ACHN (cell line): Measurements from ENCODE around the gene ACER3.
"Not testable (repeated sequence)": the region's sequence is repeated elsewhere in the genome, so short reads cannot be mapped to it uniquely, and the experiment has no call there.

Experiments
- DNase-seq: peaks from one replicate; pipeline ENCODE4 v3.0.0-alpha.2; 2015
- in situ Hi-C: cut with HindIII; loops from 2 replicates; pipeline ENCODE4 v1.10.0; 2017; ENCODE audit warnings: low sequenced_read_pairs, low pct_ligation_motif_present, low pct_unique_long_range_greater_than_20kb

ACER3 gene

GRCh38 chr11:77040889-77041288 is 180.2 kb downstream of the ACER3 start:
- DNase-seq: no peak
- in situ Hi-C loops: no loop called here

GRCh38 chr11:77042111-77042726 is 181.5 kb downstream of the ACER3 start:
- in situ Hi-C loops: no loop called here
- DNase-seq: no peak

DNA sequence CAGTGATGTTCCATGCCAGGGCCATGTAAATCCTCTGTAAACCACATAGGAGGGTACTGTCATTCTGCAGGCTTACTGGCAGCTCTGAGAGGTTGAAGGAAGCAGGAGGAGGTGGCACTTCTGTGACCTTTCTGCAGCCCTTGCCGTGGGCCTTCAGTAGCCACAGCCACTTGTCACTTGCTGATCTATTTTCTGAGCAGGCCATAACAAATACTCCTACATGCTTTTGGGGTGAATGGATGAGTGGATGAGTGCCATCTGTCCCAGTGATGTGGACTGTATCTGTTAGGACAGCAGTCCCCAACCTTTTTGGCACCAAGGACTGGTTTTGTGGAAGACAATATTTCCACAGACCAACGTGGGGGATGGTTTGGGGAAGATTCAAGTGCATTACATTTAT is 183.6 kb downstream of the ACER3 start:
- DNase-seq: no peak
- in situ Hi-C loops: no loop called here

DNA sequence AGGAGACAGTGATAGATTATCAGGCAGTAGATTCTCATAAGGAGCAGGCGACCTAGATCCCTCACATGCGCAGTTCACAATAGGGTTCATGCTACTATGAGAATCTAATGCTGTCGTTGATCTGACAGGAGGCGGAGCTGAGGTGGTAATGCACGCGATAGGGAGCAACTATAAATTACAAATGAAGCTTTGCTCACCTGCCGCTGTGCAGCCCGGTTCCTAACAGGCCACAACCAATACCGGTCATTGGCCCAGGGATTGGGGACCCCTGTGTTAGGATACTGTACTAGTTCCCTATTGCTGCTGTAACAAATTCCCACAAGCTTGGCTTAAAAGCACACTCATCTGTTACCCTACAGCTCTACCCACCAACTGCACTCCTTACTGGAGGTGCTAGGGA is 184.2 kb downstream of the ACER3 start:
- no peak for DNase-seq
- in situ Hi-C loops: no loop called here

- in situ Hi-C loops: no loop called here
- peak; percentile 42 for DNase-seq
These were observed 185.4 kb downstream of the ACER3 start for GRCh38 chr11:77046060-77046501.

DNA sequence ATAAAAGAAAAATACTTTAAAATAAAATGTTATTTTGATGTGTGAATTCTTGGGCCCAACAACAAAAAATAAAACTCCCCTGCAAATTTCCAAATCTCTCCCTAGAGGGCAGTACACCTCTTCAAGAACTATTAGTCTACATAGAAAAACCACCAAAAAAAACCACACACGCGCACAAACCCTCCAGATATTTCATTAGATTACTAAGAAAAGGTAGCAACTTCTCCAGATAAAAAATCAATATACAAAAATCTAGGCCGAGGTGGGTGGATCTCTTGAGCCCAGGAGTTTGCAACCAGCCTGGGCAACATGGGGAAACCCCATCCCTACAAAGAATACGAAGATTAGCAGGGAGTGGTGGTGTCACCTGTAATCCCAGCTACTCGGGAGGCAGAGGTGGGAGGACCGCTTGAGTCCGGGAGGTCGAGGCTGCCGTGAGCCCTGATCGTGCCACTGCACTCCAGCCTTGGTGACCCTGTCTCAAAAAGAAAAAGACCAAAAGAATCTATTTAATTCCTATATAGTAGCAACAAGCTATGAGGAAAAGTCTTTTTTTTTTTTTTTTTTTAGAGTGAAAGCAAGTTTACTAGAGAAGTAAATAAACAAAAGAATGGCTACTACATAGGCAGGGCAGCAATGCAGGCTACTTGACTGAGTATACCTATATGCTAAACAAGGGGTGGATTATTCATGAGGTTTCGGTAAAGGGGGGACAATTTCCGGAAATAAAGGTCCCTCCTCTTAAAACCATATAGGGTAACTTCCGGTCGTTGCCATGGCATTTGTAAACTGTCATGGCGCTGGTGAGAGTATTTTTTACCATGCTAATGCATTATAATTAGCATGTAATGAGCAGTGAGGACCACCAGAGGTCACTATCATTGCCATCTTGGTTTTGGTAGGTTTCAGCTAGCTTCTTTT is 186.5 kb downstream of the ACER3 start:
- peak; percentile 89 for DNase-seq

GRCh38 chr11:77047928-77048446 is 187.3 kb downstream of the ACER3 start:
- DNase-seq, in situ Hi-C loops: not testable (repeated sequence)

More for the DNA sequence above, 186.5 kb downstream of the ACER3 start:
- in situ Hi-C loops: no loop called here

DNA sequence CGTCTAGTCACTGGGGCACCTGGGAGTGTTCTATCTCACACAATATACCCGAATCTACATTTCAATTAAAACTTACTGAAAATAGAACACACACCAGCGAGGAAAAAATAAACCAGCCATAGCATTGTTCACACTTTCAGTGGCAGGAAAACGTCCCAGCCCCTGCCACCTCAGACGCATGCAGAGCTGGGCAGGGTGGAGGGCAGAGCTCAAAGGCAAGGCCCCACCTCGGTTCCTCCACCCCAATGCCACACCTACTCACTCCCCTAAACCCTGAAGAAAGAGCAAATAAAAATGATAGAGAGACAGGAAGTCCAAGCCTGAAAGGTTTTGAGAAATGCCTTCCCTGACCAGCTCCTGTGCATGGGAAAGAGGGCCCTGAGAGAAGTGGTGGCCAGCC is 188.3 kb downstream of the ACER3 start:
- in situ Hi-C loops: no loop called here
- DNase-seq: no peak

DNA sequence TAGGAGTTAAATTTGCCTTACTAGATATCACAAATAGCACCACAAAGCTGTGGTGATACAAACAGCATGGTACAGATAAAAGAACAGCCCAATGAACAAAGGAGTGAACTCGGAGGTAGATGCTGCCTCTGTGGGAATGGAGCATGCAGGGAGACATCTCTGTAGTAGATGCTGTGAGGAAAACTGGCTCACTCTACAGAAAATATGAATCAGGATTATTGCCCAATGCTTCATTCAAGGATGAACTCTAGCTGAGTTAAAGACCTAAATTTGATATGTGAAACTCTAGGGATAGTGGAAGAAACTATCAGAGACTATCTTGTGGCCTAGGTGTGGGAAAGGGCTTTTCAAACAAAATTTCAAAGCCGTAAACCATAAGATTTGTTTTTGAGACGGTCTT is 190.8 kb downstream of the ACER3 start:
- no peak for DNase-seq
- in situ Hi-C loops: no loop called here

DNA sequence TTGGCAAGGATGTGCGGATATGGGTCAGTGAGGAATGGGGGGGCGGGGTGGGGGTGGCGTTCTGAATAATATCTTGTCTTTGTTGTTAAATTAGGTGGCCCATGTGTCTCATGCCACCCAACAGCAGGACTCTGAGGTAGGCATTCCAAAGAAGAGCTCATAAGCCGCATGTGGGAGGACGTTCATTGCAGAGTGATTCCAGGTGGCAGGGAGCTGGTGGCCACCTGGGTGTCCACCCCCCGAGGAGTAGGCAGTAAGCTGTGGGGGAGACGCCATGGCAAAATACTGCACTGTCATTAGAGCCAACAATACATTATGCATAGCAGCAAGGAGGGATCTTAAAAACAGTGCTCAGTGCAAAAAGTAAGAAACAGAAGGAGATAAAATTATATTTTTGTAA is 191.8 kb downstream of the ACER3 start:
- in situ Hi-C loops: no loop called here
- no peak for DNase-seq

- in situ Hi-C loops: no loop called here
- DNase-seq: no peak
These were observed 192.7 kb downstream of the ACER3 start for GRCh38 chr11:77053217-77054015.

- in situ Hi-C loops: no loop called here
- no peak for DNase-seq
These were observed 193.4 kb downstream of the ACER3 start for GRCh38 chr11:77054084-77054483.

- DNase-seq: no peak
- in situ Hi-C loops: no loop called here
These were observed 194.4 kb downstream of the ACER3 start for GRCh38 chr11:77055101-77055561.

GRCh38 chr11:77055913-77056312 is 195.2 kb downstream of the ACER3 start:
- DNase-seq: no peak
- in situ Hi-C loops: no loop called here

- in situ Hi-C loops: no loop called here
These were observed 196.2 kb downstream of the ACER3 start for GRCh38 chr11:77056814-77057402.

DNA sequence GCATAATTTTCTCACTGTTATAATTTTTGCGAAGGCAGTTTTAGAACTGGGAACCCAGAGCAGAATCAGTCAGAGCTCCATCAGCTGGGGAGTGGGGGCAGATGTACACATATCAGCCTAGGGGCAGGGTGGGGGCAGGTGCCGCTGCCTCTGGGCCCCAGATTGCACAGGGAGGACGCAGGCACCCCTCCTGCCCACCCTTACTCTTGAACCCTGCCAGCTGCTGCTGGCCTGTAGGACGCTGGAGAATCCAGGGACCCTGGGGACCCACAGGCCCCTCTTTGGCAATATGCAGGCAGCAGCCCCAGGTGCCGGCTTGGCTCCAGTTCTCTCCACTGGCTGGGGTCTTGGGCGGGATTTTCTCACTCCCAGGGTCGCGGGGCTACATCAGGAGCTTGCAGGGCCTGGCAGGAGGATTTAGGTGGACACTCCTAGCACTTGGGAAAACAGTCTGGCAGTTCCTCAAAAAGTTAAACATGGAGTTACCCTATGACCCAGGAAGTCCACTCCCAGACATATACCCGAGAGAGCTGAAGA is 197.3 kb downstream of the ACER3 start:
- in situ Hi-C loops: no loop called here
- no peak for DNase-seq

More at GRCh38 chr11:77056814-77057402, 196.2 kb downstream of the ACER3 start:
- no peak for DNase-seq

DNA sequence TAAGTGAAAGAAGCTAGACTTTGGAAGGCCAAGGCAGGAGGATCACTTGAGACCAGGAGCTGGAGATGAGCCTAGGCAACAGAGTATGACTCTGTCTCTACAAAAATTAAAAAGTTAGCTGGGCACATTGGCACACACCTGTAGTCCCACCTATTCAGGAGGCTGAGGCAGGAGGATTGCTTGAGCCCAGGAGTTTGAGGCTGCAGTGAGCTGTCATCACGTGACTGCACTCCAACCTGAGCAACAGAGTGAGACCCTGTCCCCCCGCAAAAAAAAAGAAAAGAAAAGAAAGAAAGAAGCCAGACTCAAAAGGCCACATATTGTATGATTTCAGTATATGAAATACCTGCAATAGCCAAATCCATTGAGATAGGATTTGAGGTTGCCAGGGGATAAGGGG is 198.2 kb downstream of the ACER3 start:
- in situ Hi-C loops: no loop called here
- no peak for DNase-seq

DNA sequence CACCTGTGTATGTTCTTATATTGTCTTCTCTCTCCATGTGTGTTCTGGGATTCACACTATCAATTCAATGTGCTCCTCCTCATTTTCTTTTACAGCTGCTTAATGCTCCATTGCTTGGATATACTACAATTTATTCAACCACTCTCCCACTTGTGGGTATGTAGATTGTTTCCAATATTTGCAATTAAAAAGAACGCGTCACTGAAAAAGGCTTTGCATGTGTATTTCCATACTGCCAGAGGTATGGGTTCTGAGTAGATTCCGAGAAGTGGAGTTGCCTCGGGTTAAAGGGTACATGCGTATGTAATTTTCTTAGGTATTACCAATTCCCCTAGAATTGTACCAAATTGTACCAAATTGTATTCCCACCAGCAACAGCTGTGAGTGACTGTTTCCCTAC is 199.1 kb downstream of the ACER3 start:
- no peak for DNase-seq
- in situ Hi-C loops: no loop called here
